Caco-2 (cell line): ENCODE results near the gene PCSK5. TPM values are rescaled to one million over a fixed set of nuclear protein-coding genes. Genes with fewer than 3 reads are reported as not detected.

ENCODE experiments used
- BruUV-seq: library from RNA; stranded (reverse); fragments of 400-500 nt; replicated peaks from 2 replicates; lab custom pipeline; 2021; lab: Mats Ljungman, UMichigan
- CTCF ChIA-PET: fragments of 300-600 bp; sonication (Branson Sonifier 250); formaldehyde crosslinking; loops from one replicate; lab custom pipeline; 2022; ENCODE audit warnings: antibody characterized with exemption; lab: Charles Lee
- POLR2A ChIA-PET: fragments of 300-600 bp; sonication (Branson Sonifier 250); formaldehyde crosslinking; loops from one replicate; lab custom pipeline; 2022; ENCODE audit warnings: antibody characterized with exemption; lab: Charles Lee
- DNase-seq, 2 experiments: peaks; one replicate each; pipeline versions ENCODE4 v3.0.0 to v3.0.0-alpha.2; 2020 to 2022
- H3K27me3 ChIP-seq: replicated peaks from 2 replicates; pipeline ENCODE4 v1.6.0; 2011; ENCODE audit warnings: low read length; ENCODE audit not compliant: control insufficient read depth, insufficient read depth
- H3K36me3 ChIP-seq: 2 replicates; pipeline ENCODE4 v1.5.1; 2011; ENCODE audit warnings: low read length; ENCODE audit not compliant: control insufficient read depth, insufficient read depth
- H3K4me1 ChIP-seq: fragments of 250-450 bp; sonication (Bioruptor Pico); 2 replicates; pipeline ENCODE4 v1.5.1; 2020; ENCODE audit warnings: mild to moderate bottlenecking
- H3K4me3 ChIP-seq: 2 replicates; pipeline ENCODE4 v1.5.1; 2011; ENCODE audit warnings: low read depth, mild to moderate bottlenecking, control low read depth, low read length
- H3K9me3 ChIP-seq: fragments of 250-450 bp; sonication (Bioruptor Pico); 2 replicates; pipeline ENCODE4 v1.5.1; 2020; ENCODE audit warnings: mild to moderate bottlenecking, moderate library complexity
- H3K27ac Mint-ChIP-seq: one replicate; pipeline ENCODE4 v1.8.0; 2022; ENCODE audit warnings: mixed read lengths; ENCODE audit not compliant: unreplicated experiment
- H3K27me3 Mint-ChIP-seq: one replicate; pipeline ENCODE4 v1.8.0; 2022; ENCODE audit warnings: mixed read lengths; ENCODE audit not compliant: insufficient read depth, unreplicated experiment
- H3K36me3 Mint-ChIP-seq: one replicate; pipeline ENCODE4 v1.8.0; 2022; ENCODE audit warnings: mild to moderate bottlenecking, mixed read lengths; ENCODE audit not compliant: insufficient read depth, unreplicated experiment
- H3K4me1 Mint-ChIP-seq: one replicate; pipeline ENCODE4 v1.8.0; 2022; ENCODE audit warnings: low read depth, mixed read lengths; ENCODE audit not compliant: unreplicated experiment
- H3K4me3 Mint-ChIP-seq: one replicate; pipeline ENCODE4 v1.8.0; 2022; ENCODE audit warnings: mild to moderate bottlenecking, moderate library complexity, mixed read lengths; ENCODE audit not compliant: unreplicated experiment
- H3K9me3 Mint-ChIP-seq: one replicate; pipeline ENCODE4 v1.8.0; 2022; ENCODE audit warnings: mixed read lengths; ENCODE audit not compliant: unreplicated experiment
- CTCF ChIP-seq, 2 experiments: fragments of 200-600 bp in 1 of 2; IDR thresholded peaks; 1 replicate in 1 of 2; 2 replicates in 1 of 2; pipeline versions ENCODE4 v1.5.1 to v1.8.0; 2011 to 2022; ENCODE audit warnings: antibody characterized with exemption in 1 of 2, control low read depth in 1 of 2, inconsistent platforms in 1 of 2, low read depth in 1 of 2, low read length in 1 of 2, mild to moderate bottlenecking in 1 of 2, moderate library complexity in 1 of 2; ENCODE audit not compliant: insufficient read depth in 1 of 2, severe bottlenecking in 1 of 2, unreplicated experiment in 1 of 2
- intact Hi-C: fragments of 100-400 bp; cut with micrococcal nuclease; formaldehyde crosslinking; loops from one replicate; pipeline ENCODE4 v1.10.0; 2022; ENCODE audit not compliant: unreplicated experiment
- total RNA-seq: library from RNA; stranded (reverse); gene quantifications from 2 replicates; pipeline ENCODE4 v1.2.3, GENCODE V29; 2022

PCSK5 gene
- total RNA-seq, 1 experiment from 2014 or later = 10.9 TPM

DNA sequence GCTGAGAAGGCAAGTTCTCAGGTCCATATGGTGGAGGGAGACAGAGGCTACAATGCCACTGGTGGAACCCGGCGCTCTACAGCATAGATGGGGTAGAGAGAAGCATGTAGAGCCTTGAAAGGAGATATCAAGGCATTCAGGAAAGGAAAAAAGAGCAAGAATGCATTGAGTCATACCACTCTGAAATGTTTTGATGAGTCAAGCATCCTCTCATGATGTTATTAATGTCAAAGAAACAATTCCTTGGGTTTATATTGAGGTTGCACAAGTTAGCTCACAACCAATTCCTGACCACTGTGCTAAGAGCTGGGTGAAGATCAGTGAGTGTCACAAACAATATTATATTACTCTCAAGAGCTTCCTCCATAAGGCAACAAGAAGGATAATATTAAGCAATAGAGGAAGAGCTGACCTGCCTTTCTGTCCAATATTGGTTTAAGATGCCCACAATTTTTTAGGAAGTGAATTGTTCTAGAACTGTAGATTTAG, 325.7 kb downstream of the PCSK5 start:
- intact Hi-C loops = no loop called here
- H3K4me1 Mint-ChIP-seq = no peaks in the 10 kb centered on the region
- no peaks in the 10 kb centered on the region for H3K4me1 ChIP-seq
- TF ChIP-seq CTCF (IDR thresholded peaks at IDR 0.05; ENCODE audit: insufficient read depth in 1 of 2, low read depth in 1 of 2, low read length in 1 of 2, severe bottlenecking in 1 of 2, unreplicated experiment in 1 of 2) = no peak
- no peak overlapping the region for H3K4me3 Mint-ChIP-seq
- no peaks in the 10 kb centered on the region for H3K27me3 Mint-ChIP-seq
- no peak for DNase-seq
- ChIA-PET POLR2A (no interaction called here), CTCF (no interaction called here)
- H3K36me3 ChIP-seq = no peaks in the 10 kb centered on the region
- H3K4me3 ChIP-seq = no peak overlapping the region
- no peak overlapping the region for H3K27ac Mint-ChIP-seq
- BruUV-seq = no TSS peak
- no peaks in the 10 kb centered on the region for H3K9me3 Mint-ChIP-seq
- H3K36me3 Mint-ChIP-seq = no peaks in the 10 kb centered on the region
- no peaks in the 10 kb centered on the region for H3K27me3 ChIP-seq
- no peaks in the 10 kb centered on the region for H3K9me3 ChIP-seq

DNA sequence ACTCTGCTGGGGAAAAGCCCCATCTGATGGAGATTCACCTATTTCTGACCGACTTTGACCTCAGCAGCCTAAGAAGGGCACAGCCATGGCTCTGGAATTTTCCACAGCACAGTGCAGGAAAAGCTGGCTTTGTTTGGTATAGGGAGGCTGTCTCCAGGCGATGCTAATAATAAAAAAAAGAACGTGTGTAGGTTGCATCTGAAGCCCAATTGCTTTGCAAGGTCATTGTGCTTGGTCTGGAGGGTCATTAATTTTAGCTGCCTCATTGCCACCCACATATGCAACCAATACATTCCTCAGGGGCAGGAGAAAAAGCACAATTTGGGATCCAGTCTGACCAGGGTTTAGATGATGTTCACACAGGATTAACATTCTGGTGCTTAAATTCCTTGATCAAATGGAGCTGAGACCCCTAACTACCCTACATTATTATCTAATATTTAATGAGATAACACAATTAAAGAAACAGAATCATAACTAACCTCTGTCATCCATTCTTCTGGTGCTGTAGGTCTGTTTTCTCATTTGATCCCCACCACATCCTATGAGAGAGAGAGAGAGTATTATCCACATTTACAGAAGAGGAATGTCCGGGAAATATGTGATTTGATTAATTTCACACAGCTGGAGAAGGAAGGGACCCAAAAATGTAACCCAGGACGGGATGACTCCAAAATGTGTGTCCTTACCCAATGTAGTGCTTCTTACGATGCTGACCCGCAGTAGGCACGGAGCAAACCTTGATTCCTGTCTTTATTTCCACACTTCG, 327.8 kb downstream of the PCSK5 start:
- BruUV-seq = no TSS peak
- no peaks in the 10 kb centered on the region for H3K9me3 Mint-ChIP-seq

DNA sequence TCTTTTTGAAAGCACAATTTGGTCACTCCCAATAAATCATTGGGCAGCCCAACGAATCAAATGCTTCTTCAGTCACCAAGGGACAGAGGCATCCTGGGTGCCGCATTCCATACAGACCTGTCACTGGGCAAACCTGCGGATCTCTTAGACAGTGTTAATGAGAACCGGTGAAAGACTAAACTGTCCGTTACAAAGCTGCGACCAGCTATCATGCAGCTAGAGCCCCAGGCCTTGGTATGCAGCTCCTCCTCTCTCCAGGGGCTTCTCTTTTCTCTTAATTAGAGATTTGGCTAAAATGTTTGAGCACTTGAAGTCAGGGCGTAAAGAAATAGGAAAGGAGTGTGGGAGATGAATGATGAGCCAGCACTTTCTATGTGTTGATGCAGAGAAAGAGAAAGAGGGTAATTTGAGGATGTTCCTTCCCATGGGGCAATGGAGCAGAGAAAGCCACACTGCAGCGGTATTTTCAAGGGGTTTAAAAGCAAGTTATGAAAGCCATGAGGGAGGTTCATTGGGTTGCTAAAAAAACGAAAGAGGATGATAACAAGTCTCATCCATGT, 328.5 kb downstream of the PCSK5 start:
- Histone ChIP-seq H3K4me3 (no peak overlapping the region), H3K4me1 (no peaks in the 10 kb centered on the region), H3K9me3 (no peaks in the 10 kb centered on the region), H3K36me3 (no peaks in the 10 kb centered on the region), H3K27me3 (no peaks in the 10 kb centered on the region)
- H3K36me3 Mint-ChIP-seq = no peaks in the 10 kb centered on the region
- no peak for DNase-seq
- H3K4me3 Mint-ChIP-seq = no peak overlapping the region
- no peaks in the 10 kb centered on the region for H3K27me3 Mint-ChIP-seq
- H3K9me3 Mint-ChIP-seq = no peaks in the 10 kb centered on the region
- no peak overlapping the region for H3K27ac Mint-ChIP-seq
- BruUV-seq = no TSS peak
- POLR2A ChIA-PET = no interaction called here
- peaks cover 3% of the 10 kb centered on the region for H3K4me1 Mint-ChIP-seq
- CTCF ChIA-PET = no interaction called here
- TF ChIP-seq CTCF (IDR thresholded peaks at IDR 0.05; ENCODE audit: insufficient read depth in 1 of 2, low read depth in 1 of 2, low read length in 1 of 2, severe bottlenecking in 1 of 2, unreplicated experiment in 1 of 2) = no peak
- intact Hi-C loops = no loop called here

More for the DNA sequence above, 327.8 kb downstream of the PCSK5 start:
- Histone ChIP-seq H3K36me3 (no peaks in the 10 kb centered on the region), H3K9me3 (no peaks in the 10 kb centered on the region), H3K4me1 (no peaks in the 10 kb centered on the region), H3K27me3 (no peaks in the 10 kb centered on the region), H3K4me3 (no peak overlapping the region)
- CTCF ChIA-PET = no interaction called here
- Mint-ChIP-seq H3K27ac (no peak overlapping the region), H3K4me1 (no peaks in the 10 kb centered on the region), H3K4me3 (no peak overlapping the region), H3K36me3 (no peaks in the 10 kb centered on the region), H3K27me3 (no peaks in the 10 kb centered on the region)
- intact Hi-C loops = no loop called here
- TF ChIP-seq CTCF (IDR thresholded peaks at IDR 0.05; ENCODE audit: insufficient read depth in 1 of 2, low read depth in 1 of 2, low read length in 1 of 2, severe bottlenecking in 1 of 2, unreplicated experiment in 1 of 2) = no peak
- POLR2A ChIA-PET = no interaction called here
- no peak for DNase-seq
